Esophagus muscularis mucosa (tissue), 4 donors: ENCODE data around the gene ZNF2. TPM values are rescaled to one million over a fixed set of nuclear protein-coding genes. Genes with fewer than 3 reads are reported as not detected.

Source experiments
- DNase-seq: peaks from one replicate; pipeline ENCODE4 v3.0.0-alpha.2; 2017; ENCODE audit errors: extremely low spot score
- H3K27ac ChIP-seq, 4 donors: fragments of 200-600 bp; sonication (generic); replicated peaks in 1 of 4; 1 replicate in 3 of 4; 2 replicates in 1 of 4; pipeline ENCODE4 v1.5.1; 2016 to 2019; ENCODE audit warnings: mild to moderate bottlenecking in 1 of 4
- H3K27me3 ChIP-seq, 4 donors: fragments of 200-600 bp; sonication (generic); one replicate each; pipeline versions ENCODE4 v1.5.1 to v1.6.0; 2016 to 2019
- H3K36me3 ChIP-seq, 4 donors: fragments of 200-600 bp; sonication (generic); one replicate each; pipeline ENCODE4 v1.5.1; 2016 to 2019
- H3K4me1 ChIP-seq, 4 donors: fragments of 200-600 bp; sonication (generic); one replicate each; pipeline ENCODE4 v1.5.1; 2016 to 2019
- H3K4me3 ChIP-seq, 4 donors: fragments of 200-600 bp; sonication (generic); 1 replicate in 2 of 4; 2 replicates in 2 of 4; pipeline ENCODE4 v1.5.1; 2016 to 2019; ENCODE audit warnings: mild to moderate bottlenecking in 4 of 4, moderate library complexity in 1 of 4
- H3K9me3 ChIP-seq, 4 donors: fragments of 200-600 bp; sonication (generic); 1 replicate in 3 of 4; 2 replicates in 1 of 4; pipeline ENCODE4 v1.5.1; 2016 to 2019
- CTCF ChIP-seq, 3 experiments: fragments of 200-600 bp in 2 of 3; fragments of 450-650 bp in 1 of 3; sonication (generic) in 2 of 3; IDR thresholded peaks; one replicate each; pipeline ENCODE4 v1.5.1; 2017 to 2019; ENCODE audit warnings: antibody characterized with exemption in 3 of 3, mild to moderate bottlenecking in 2 of 3, moderate library complexity in 1 of 3
- EP300 ChIP-seq: sonication (generic); formaldehyde crosslinking; IDR thresholded peaks from one replicate; pipeline ENCODE4 v1.6.1; 2017; ENCODE audit warnings: antibody characterized with exemption
- POLR2A ChIP-seq: fragments of 450-650 bp; IDR thresholded peaks from one replicate; pipeline ENCODE4 v1.6.1; 2017; ENCODE audit warnings: antibody characterized with exemption, moderate library complexity, mild to moderate bottlenecking, low read depth
- POLR2AphosphoS5 ChIP-seq, 2 donors: sonication (generic); formaldehyde crosslinking; IDR thresholded peaks; one replicate each; pipeline ENCODE4 v1.6.1; 2017; ENCODE audit warnings: antibody characterized with exemption in 2 of 2
- WGBS: methylation state at CpG from one replicate; pipeline ENCODE4 v1.1.5; 2018; 5-methylcytosine and 5-hydroxymethylcytosine counted together
- intact Hi-C: fragments of 100-400 bp; cut with DNase I; formaldehyde crosslinking; loops from one replicate; pipeline ENCODE4 v1.15.1; 2023
- total RNA-seq, 4 donors: library from RNA; depleted of rRNA; stranded (reverse); fragments of >200 nt; gene quantifications; one replicate each; pipeline versions ENCODE4 v1.1.0 to v1.2.1, GENCODE V29; 2016

ZNF2 gene
- total RNA-seq, 4 donors from 2014 or later, result 3.5 to 6.9 (median 6.5) TPM

GRCh38 chr2:95207111-95207961 is 41.7 kb downstream of the ZNF2 start, which contains the start of gene ZNF892:
ZNF892 (plus strand) TSS chr2:95207521; CDS start chr2:95207816, 295 bp downstream.
- Histone ChIP-seq H3K4me1 (peaks cover 19 to 26% (median 22%) of the 10 kb centered on the region in 4 donors), H3K27ac (peak within 1 kb of the TSS; percentile 85 to 95 (median 92)), H3K4me3 (peak within 1 kb of the TSS; percentile 76 to 94 (median 80)), H3K36me3 (peaks cover 13 to 33% (median 23%) of the 10 kb centered on the region in 4 donors), H3K27me3 (no peaks in the 10 kb centered on the region), H3K9me3 (peaks cover 3 to 20% (median 17%) of the 10 kb centered on the region in 4 donors)
- peak; percentile 97 for DNase-seq
- WGBS, result under 1% methylated on average over 19 of the region's 74 CpGs
- TF ChIP-seq POLR2AphosphoS5 (IDR thresholded peaks at IDR 0.05) (peak; percentile 86 to 92), CTCF (IDR thresholded peaks at IDR 0.05) (peak; percentile 47 to 58 (median 49)), EP300 (no peak), POLR2A (no peak)
- intact Hi-C loops, result loop anchor here (5.0 kb wide), 3 partner anchors 40 to 140 kb away; partner anchors contain the start of genes MRPS5 and ZNF2

DNA sequence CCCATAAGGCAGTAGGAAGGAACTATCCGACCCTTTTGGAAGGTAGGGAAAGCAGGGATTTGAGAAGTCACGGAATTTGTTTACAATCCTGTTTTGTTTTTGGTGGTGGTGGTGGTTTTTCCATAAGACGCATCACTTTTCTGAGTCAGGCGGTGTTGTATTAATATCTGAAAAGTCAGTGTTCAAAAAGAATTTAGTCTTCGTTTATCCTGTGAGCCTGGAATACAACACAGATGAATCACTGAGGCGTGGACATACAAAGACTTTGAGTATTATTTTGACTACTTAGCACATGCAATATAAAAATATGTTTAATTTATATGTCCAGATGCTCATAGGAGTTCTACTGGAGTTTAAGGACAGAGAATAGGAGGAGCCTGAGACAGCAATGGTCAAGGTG is 42.5 kb downstream of the ZNF2 start:
- no peak for TF ChIP-seq POLR2A
- TF ChIP-seq EP300, result no peak
- TF ChIP-seq POLR2AphosphoS5 (IDR thresholded peaks at IDR 0.05), result no peak
- no peak for TF ChIP-seq CTCF (IDR thresholded peaks at IDR 0.05)
- H3K27me3 ChIP-seq, result no peaks in the 10 kb centered on the region
- intact Hi-C loops, result loop anchor here (5.0 kb wide), 3 partner anchors 41 to 139 kb away; partner anchors contain the start of genes MRPS5 and ZNF2
- peaks cover 3 to 27% (median 25%) of the 10 kb centered on the region in 4 donors for H3K9me3 ChIP-seq
- H3K4me3 ChIP-seq, result peak overlapping the region; percentile 76 to 94 (median 80)
- H3K36me3 ChIP-seq, result peaks cover 21 to 40% (median 31%) of the 10 kb centered on the region in 4 donors
- H3K27ac ChIP-seq, result peak overlapping the region; percentile 85 to 95 (median 92)
- WGBS, result 64% methylated on average over 6 of the region's 6 CpGs
- DNase-seq, result no peak
- peaks cover 19 to 26% (median 22%) of the 10 kb centered on the region in 4 donors for H3K4me1 ChIP-seq

GRCh38 chr2:95215018-95215612 is 49.5 kb downstream of the ZNF2 start:
- Histone ChIP-seq H3K27ac (no peak overlapping the region), H3K36me3 (peaks cover 67 to 98% (median 72%) of the 10 kb centered on the region in 4 donors), H3K9me3 (peaks cover 18 to 98% (median 95%) of the 10 kb centered on the region in 4 donors), H3K4me1 (no peaks in the 10 kb centered on the region), H3K4me3 (no peak overlapping the region), H3K27me3 (no peaks in the 10 kb centered on the region)
- TF ChIP-seq POLR2AphosphoS5 (IDR thresholded peaks at IDR 0.05) (no peak), CTCF (IDR thresholded peaks at IDR 0.05) (no peak), POLR2A (no peak), EP300 (no peak)
- no peak for DNase-seq
- intact Hi-C loops, result no loop called here
- 98% methylated on average over 6 of the region's 6 CpGs for WGBS

DNA sequence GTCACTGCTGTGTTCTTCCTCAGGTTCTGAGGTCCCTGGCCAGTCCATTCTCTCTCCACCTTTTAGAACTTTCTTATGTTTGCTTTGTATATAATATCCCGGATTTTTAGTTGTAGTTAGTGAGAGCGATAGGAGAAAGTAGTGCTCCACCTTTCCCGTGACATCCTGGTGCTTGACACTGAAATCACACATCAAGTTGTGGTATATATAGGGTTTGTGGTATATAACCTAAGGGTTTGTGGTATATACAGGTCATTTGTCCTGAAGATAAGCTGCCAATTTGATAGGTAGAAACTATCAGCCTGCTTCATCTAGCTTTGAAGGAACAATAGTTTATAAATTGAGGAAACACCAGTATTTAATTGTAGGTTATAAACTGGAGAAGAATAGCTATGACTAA is 54.8 kb downstream of the ZNF2 start:
- no peak for DNase-seq
- TF ChIP-seq CTCF (IDR thresholded peaks at IDR 0.05), result no peak
- no peak for TF ChIP-seq POLR2AphosphoS5 (IDR thresholded peaks at IDR 0.05)
- TF ChIP-seq POLR2A, result no peak
- no peak for TF ChIP-seq EP300
- WGBS, result 97% methylated on average over 3 of the region's 3 CpGs
- H3K4me1 ChIP-seq, result no peaks in the 10 kb centered on the region
- peaks cover 15 to 85% (median 33%) of the 10 kb centered on the region in 4 donors for H3K36me3 ChIP-seq
- H3K27me3 ChIP-seq, result no peaks in the 10 kb centered on the region
- H3K4me3 ChIP-seq, result no peak overlapping the region
- H3K27ac ChIP-seq, result no peak overlapping the region
- peaks cover 4 to 100% (median 84%) of the 10 kb centered on the region in 4 donors for H3K9me3 ChIP-seq
- intact Hi-C loops, result no loop called here
